HepG2 (cell line): ENCODE data around the gene ZDHHC24.

Experiments used
- HOXA7 ChIP-seq: sonication (generic); formaldehyde crosslinking; IDR thresholded peaks from 2 replicates; pipeline ENCODE4 v1.8.1; 2022; ENCODE audit warnings: mild to moderate bottlenecking, missing genetic modification reagents, moderate library complexity
- U2AF1 ChIP-seq: fragments of 200-400 bp; formaldehyde crosslinking; optimal IDR thresholded peaks from 2 replicates; pipeline ENCODE3; 2017; ENCODE audit warnings: mild to moderate bottlenecking, low read depth, low read length
- ZNF747 ChIP-seq: sonication (generic); formaldehyde crosslinking; IDR thresholded peaks from 2 replicates; pipeline ENCODE4 v1.8.1; 2023; ENCODE audit warnings: missing genetic modification reagents, mild to moderate bottlenecking, borderline replicate concordance
- ZNF790 ChIP-seq: sonication (generic); formaldehyde crosslinking; IDR thresholded peaks from 2 replicates; pipeline ENCODE4 v1.8.0; 2022; ENCODE audit warnings: missing genetic modification reagents, mild to moderate bottlenecking, borderline replicate concordance
- TF ChIP-seq, protein P1 (sequence below): fragments of 450-650 bp; IDR thresholded peaks from 2 replicates; pipeline ENCODE4 v1.6.1; 2017
- TF ChIP-seq, protein P2 (sequence below): IDR thresholded peaks from 2 replicates; pipeline ENCODE4 v1.6.1; 2012; ENCODE audit warnings: inconsistent platforms
- TF ChIP-seq, protein P3 (sequence below): fragments of 450-650 bp; IDR thresholded peaks from 2 replicates; pipeline ENCODE4 v1.6.1; 2017; ENCODE audit warnings: mild to moderate bottlenecking
- TF ChIP-seq, protein P4 (sequence below): sonication (generic); formaldehyde crosslinking; IDR thresholded peaks from 2 replicates; pipeline ENCODE4 v1.4.0; 2020; ENCODE audit warnings: missing genetic modification reagents
- TF ChIP-seq, protein P5 (sequence below): sonication (generic); formaldehyde crosslinking; IDR thresholded peaks from 2 replicates; pipeline ENCODE4 v1.5.0; 2020; ENCODE audit warnings: mild to moderate bottlenecking, missing genetic modification reagents, moderate library complexity

DNA sequence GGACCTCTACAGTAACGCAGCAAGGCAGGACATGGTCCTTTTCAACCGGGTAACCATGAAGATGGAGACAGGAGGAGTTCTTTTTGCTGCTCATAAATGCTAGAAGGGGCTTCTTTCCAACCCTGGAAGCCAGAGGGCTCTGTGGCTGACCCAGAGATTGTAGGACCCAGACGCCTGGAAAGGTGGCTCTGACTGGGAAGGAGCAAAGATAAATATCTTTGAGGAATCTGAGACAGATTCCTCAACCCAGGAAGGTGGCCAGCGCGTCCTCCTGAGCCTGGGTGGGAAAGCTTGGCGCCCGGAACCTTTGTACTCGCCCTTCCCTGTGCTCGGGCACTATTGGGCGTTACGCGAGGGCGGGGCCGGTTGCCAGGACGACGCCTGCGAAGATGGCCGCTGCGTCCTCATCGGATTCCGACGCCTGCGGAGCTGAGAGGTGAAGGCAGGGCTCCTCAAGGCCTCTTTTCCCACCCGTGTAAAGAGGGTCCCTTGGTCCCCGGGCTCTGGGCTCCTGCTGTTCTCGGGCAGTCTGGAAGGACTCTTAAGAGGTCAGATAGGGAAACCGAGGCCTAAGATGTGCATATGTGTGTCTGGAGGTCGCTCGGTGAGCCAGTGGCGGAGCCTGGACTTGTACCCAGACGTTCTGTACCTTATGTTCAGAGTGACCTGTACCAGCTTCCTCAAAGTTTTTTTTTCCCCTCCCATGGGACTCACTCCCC is 35.4 kb downstream of the ZDHHC24 start, which contains the start of gene BBS1:
- TF ChIP-seq, protein P1, sequence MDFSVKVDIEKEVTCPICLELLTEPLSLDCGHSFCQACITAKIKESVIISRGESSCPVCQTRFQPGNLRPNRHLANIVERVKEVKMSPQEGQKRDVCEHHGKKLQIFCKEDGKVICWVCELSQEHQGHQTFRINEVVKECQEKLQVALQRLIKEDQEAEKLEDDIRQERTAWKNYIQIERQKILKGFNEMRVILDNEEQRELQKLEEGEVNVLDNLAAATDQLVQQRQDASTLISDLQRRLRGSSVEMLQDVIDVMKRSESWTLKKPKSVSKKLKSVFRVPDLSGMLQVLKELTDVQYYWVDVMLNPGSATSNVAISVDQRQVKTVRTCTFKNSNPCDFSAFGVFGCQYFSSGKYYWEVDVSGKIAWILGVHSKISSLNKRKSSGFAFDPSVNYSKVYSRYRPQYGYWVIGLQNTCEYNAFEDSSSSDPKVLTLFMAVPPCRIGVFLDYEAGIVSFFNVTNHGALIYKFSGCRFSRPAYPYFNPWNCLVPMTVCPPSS = no peak
- TF ChIP-seq ZNF790 (no peak), HOXA7 (CRISPR knock-in tag) (no peak), ZNF747 (CRISPR knock-in tag) (peak; percentile 66; the same call in 1 of the 2 replicates), U2AF1 (peak; percentile 62)
- TF ChIP-seq, protein P2, sequence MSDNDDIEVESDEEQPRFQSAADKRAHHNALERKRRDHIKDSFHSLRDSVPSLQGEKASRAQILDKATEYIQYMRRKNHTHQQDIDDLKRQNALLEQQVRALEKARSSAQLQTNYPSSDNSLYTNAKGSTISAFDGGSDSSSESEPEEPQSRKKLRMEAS = peak; percentile 76
- TF ChIP-seq, protein P3, sequence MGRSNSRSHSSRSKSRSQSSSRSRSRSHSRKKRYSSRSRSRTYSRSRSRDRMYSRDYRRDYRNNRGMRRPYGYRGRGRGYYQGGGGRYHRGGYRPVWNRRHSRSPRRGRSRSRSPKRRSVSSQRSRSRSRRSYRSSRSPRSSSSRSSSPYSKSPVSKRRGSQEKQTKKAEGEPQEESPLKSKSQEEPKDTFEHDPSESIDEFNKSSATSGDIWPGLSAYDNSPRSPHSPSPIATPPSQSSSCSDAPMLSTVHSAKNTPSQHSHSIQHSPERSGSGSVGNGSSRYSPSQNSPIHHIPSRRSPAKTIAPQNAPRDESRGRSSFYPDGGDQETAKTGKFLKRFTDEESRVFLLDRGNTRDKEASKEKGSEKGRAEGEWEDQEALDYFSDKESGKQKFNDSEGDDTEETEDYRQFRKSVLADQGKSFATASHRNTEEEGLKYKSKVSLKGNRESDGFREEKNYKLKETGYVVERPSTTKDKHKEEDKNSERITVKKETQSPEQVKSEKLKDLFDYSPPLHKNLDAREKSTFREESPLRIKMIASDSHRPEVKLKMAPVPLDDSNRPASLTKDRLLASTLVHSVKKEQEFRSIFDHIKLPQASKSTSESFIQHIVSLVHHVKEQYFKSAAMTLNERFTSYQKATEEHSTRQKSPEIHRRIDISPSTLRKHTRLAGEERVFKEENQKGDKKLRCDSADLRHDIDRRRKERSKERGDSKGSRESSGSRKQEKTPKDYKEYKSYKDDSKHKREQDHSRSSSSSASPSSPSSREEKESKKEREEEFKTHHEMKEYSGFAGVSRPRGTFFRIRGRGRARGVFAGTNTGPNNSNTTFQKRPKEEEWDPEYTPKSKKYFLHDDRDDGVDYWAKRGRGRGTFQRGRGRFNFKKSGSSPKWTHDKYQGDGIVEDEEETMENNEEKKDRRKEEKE = no peak
- TF ChIP-seq, protein P4, sequence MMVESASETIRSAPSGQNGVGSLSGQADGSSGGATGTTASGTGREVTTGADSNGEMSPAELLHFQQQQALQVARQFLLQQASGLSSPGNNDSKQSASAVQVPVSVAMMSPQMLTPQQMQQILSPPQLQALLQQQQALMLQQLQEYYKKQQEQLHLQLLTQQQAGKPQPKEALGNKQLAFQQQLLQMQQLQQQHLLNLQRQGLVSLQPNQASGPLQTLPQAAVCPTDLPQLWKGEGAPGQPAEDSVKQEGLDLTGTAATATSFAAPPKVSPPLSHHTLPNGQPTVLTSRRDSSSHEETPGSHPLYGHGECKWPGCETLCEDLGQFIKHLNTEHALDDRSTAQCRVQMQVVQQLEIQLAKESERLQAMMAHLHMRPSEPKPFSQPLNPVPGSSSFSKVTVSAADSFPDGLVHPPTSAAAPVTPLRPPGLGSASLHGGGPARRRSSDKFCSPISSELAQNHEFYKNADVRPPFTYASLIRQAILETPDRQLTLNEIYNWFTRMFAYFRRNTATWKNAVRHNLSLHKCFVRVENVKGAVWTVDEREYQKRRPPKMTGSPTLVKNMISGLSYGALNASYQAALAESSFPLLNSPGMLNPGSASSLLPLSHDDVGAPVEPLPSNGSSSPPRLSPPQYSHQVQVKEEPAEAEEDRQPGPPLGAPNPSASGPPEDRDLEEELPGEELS = no peak
- TF ChIP-seq, protein P5, sequence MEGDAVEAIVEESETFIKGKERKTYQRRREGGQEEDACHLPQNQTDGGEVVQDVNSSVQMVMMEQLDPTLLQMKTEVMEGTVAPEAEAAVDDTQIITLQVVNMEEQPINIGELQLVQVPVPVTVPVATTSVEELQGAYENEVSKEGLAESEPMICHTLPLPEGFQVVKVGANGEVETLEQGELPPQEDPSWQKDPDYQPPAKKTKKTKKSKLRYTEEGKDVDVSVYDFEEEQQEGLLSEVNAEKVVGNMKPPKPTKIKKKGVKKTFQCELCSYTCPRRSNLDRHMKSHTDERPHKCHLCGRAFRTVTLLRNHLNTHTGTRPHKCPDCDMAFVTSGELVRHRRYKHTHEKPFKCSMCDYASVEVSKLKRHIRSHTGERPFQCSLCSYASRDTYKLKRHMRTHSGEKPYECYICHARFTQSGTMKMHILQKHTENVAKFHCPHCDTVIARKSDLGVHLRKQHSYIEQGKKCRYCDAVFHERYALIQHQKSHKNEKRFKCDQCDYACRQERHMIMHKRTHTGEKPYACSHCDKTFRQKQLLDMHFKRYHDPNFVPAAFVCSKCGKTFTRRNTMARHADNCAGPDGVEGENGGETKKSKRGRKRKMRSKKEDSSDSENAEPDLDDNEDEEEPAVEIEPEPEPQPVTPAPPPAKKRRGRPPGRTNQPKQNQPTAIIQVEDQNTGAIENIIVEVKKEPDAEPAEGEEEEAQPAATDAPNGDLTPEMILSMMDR (CRISPR knock-in tag) = 0 out of 2 replicates have a peak, but pooled peaks have one; percentile 9
